ENCODE data around the gene ITGA6. TPM values are rescaled to one million over a fixed set of nuclear protein-coding genes. Genes with fewer than 3 reads are reported as not detected.

Gene ITGA6
- total RNA-seq, 4 donors from 2014 or later: 201 to 357 (median 225) TPM

GRCh38 chr2:172440795-172441194, 13.4 kb downstream of the ITGA6 start:
- Histone ChIP-seq H3K27ac (peak overlapping the region in 3 of 4 donors; percentile 75 to 85 (median 84)), H3K36me3 (no peaks in the 10 kb centered on the region), H3K9me3 (no peaks in the 10 kb centered on the region), H3K4me1 (peaks cover 0 to 60% (median 7%) of the 10 kb centered on the region in 4 donors), H3K27me3 (no peaks in the 10 kb centered on the region), H3K4me3 (peak overlapping the region in 2 of 4 donors; percentile 2 to 7)
- DNase-seq: no peak
- TF ChIP-seq CTCF (IDR thresholded peaks at IDR 0.05): no peak
- TF ChIP-seq POLR2A (IDR thresholded peaks at IDR 0.05): no peak

DNA sequence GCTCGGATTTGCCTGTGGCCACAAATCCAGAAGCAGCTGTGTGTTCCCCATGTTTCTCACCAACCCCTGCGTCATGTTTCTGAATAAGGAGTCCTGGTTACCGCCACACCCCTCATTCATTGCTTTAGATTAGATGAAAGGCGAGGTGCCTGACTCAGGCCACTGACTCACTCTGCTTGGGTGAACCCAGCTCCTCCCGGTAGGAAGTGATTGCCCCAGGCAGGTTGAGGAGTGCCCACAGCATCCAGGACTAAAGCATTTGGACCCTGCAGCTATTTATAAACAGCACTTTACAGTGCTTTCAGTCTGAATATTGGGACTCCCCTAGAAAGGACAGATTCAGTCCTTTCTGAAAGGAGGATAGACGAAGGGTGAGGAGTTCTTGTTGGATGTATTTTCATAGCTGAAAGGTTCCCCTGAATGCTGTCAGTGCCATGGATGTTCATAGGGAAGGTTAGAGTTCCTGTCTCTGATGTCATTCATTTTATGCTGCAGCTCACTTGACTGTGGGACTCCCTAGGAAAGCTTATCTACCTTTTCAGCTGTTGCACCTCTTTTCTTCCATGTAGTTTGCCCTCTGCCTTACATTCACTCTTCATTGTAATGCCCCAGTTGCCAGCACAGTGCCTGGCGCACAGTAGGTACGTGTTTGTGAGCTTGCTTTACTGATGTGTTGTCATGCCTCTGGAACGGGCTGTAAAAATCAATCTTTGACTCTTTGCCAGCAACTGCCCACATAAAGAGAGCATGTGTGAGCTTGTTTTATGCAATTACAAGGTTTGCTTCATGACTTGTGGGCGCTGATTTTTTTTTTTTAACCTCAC, 14.9 kb downstream of the ITGA6 start:
- Histone ChIP-seq H3K9me3 (no peaks in the 10 kb centered on the region), H3K27me3 (no peaks in the 10 kb centered on the region), H3K27ac (peak overlapping the region in 3 of 4 donors; percentile 75 to 94 (median 85)), H3K4me3 (peak overlapping the region in 2 of 4 donors; percentile 9 to 17), H3K4me1 (peaks cover 0 to 54% (median 9%) of the 10 kb centered on the region in 4 donors), H3K36me3 (no peaks in the 10 kb centered on the region)
- DNase-seq: peak in 2 of 3 donors; percentile 81 to 92
- TF ChIP-seq POLR2A (IDR thresholded peaks at IDR 0.05) (peak in 1 of 2 donors; percentile 52), CTCF (IDR thresholded peaks at IDR 0.05) (no peak)

DNA sequence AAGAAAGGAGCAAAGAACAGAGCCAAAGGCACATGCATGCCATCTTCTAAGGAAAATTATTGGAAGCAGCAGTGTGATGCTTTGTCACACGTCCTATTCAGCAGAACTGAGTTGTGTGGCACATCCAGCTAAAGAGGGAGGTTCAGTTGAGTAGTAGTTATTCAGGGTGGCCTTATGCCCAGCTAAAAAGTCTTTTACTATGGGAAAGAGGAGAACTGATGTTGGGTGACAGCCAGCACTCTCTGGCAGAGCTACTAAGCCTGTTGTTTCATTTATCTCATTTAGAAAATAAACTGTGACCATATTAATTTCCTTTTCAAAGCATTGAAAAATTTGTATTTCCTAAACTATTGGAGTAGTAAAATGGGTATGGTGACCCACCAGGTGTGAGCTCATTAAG, 18.5 kb downstream of the ITGA6 start:
- H3K4me1 ChIP-seq: peaks cover 0 to 46% (median 7%) of the 10 kb centered on the region in 4 donors

DNA sequence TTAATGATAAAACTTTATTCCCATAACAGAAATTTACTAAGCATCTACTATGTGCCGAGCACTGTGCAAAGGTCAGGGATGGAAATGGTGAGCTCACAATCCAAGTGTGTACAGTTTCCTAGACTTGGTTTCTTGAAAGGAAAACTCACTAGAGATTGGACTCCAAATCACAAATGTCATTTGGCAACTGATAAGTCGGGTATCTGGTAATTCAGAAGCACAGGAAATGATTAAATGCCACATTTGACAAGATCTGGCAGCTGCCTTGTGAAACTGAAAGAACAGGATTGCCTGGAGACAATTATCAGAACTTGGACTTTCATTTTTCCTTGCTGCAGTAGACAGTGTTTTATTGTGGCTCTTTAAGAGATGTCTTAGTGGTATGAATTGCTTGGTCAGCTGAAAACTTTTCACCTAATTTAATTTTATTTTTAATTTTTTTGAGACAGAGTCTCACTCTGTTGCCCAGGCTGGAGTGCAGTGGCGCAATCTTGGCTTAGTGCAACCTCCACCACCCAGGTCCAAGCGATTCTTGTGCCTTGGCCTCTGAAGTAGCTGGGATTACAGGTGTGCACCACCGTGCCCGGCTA, 19.2 kb downstream of the ITGA6 start:
- peaks cover 0 to 44% (median 7%) of the 10 kb centered on the region in 4 donors for H3K4me1 ChIP-seq
- DNase-seq: no peak
- no peaks in the 10 kb centered on the region for H3K27me3 ChIP-seq
- no peaks in the 10 kb centered on the region for H3K36me3 ChIP-seq
- TF ChIP-seq POLR2A (IDR thresholded peaks at IDR 0.05): no peak
- TF ChIP-seq CTCF (IDR thresholded peaks at IDR 0.05): no peak
- H3K9me3 ChIP-seq: no peaks in the 10 kb centered on the region
- H3K27ac ChIP-seq: peak overlapping the region in 3 of 4 donors; percentile 23 to 82 (median 61)
- no peak overlapping the region for H3K4me3 ChIP-seq

More for the DNA sequence above, 18.5 kb downstream of the ITGA6 start:
- H3K27me3 ChIP-seq: no peaks in the 10 kb centered on the region
- no peak for DNase-seq
- TF ChIP-seq CTCF (IDR thresholded peaks at IDR 0.05) (no peak), POLR2A (IDR thresholded peaks at IDR 0.05) (no peak)
- H3K9me3 ChIP-seq: no peaks in the 10 kb centered on the region
- H3K27ac ChIP-seq: peak overlapping the region in 2 of 4 donors; percentile 32 to 61
- H3K4me3 ChIP-seq: no peak overlapping the region
- no peaks in the 10 kb centered on the region for H3K36me3 ChIP-seq

GRCh38 chr2:172447811-172448493, 20.6 kb downstream of the ITGA6 start:
- H3K4me1 ChIP-seq: peaks cover 0 to 42% (median 4%) of the 10 kb centered on the region in 4 donors
- DNase-seq: no peak
- no peaks in the 10 kb centered on the region for H3K9me3 ChIP-seq
- H3K27ac ChIP-seq: peak overlapping the region in 3 of 4 donors; percentile 34 to 82 (median 61)
- no peaks in the 10 kb centered on the region for H3K27me3 ChIP-seq
- H3K4me3 ChIP-seq: no peak overlapping the region
- no peak for TF ChIP-seq POLR2A (IDR thresholded peaks at IDR 0.05)
- TF ChIP-seq CTCF (IDR thresholded peaks at IDR 0.05): no peak
- H3K36me3 ChIP-seq: no peaks in the 10 kb centered on the region

All from Peyer's patch (tissue), 4 donors.